Prostate gland (tissue), 2 donors: Measurements from ENCODE around the gene GRHL1.

ENCODE experiments used
- CTCF ChIP-seq, 4 experiments: fragments of 200-600 bp in 2 of 4; fragments of 450-650 bp in 2 of 4; sonication (generic) in 2 of 4; IDR thresholded peaks; 1 replicate in 3 of 4; 2 replicates in 1 of 4; pipeline ENCODE4 v1.5.1; 2016 to 2019; ENCODE audit warnings: antibody characterized with exemption in 4 of 4, mild to moderate bottlenecking in 2 of 4, moderate library complexity in 2 of 4
- POLR2A ChIP-seq: fragments of 450-650 bp; IDR thresholded peaks from one replicate; pipeline ENCODE4 v1.6.1; 2016; ENCODE audit warnings: antibody characterized with exemption, mild to moderate bottlenecking

- no peak for TF ChIP-seq CTCF (IDR thresholded peaks at IDR 0.05)
- no peak for TF ChIP-seq POLR2A
These were observed 47.6 kb downstream of the GRHL1 start for GRCh38 chr2:9998916-9999654.
